ENCODE measurements around the gene ZBED5.

DNA sequence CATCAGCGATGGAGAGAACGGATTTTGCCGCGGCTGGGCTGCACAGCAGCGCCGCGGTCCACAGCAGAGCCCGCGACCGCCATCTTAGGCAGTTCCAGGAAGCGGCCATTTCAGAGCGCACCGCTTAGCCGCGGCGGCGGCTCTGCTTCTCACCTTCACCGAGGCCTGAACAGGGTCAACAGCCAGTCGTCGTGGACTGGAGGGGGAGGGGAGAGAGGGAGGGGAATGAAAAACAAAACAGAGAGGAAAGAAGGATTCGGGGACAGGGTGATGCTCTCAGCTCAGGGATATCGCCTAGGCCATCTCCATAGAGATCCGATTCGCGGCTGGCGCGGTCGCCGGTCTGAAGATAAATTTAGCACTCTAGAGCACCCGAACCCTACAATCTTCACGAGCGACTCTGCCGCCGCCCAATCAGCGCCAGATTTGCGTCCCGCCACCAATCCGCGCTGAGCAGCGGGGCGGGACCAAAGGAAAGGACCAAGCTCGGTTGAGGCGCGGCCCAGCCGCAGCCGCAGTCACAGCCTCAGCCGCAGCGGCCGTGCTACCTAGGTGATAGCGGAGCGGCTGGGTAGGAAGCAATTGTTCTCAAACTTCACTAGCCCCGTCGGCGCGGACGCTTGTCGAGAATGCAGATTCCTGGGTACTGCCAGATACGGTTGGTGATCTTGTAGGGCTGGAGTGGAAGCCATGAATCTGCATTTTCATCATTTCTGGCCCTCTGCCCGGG, at the start of gene ZBED5:
- TF ChIP-seq MXI1 (conservative IDR thresholded peaks at IDR 0.05; ENCODE audit: poor library complexity, severe bottlenecking) (peak; percentile 47), EZH2 (IDR thresholded peaks at IDR 0.05; ENCODE audit: borderline replicate concordance, insufficient read depth, low read length, poor library complexity, severe bottlenecking) (no peak), POLR2AphosphoS5 (IDR thresholded peaks at IDR 0.05) (peak; percentile 97), TAF1 (IDR thresholded peaks at IDR 0.05; ENCODE audit: low read depth) (peak; percentile 97), RAD21 (conservative IDR thresholded peaks at IDR 0.05) (peak; percentile 8), SMC3 (conservative IDR thresholded peaks at IDR 0.05; ENCODE audit: poor library complexity) (peak; percentile 28), EP300 (conservative IDR thresholded peaks at IDR 0.05; ENCODE audit: poor library complexity, severe bottlenecking) (peak; percentile 55)
- TF ChIP-seq, protein P1, sequence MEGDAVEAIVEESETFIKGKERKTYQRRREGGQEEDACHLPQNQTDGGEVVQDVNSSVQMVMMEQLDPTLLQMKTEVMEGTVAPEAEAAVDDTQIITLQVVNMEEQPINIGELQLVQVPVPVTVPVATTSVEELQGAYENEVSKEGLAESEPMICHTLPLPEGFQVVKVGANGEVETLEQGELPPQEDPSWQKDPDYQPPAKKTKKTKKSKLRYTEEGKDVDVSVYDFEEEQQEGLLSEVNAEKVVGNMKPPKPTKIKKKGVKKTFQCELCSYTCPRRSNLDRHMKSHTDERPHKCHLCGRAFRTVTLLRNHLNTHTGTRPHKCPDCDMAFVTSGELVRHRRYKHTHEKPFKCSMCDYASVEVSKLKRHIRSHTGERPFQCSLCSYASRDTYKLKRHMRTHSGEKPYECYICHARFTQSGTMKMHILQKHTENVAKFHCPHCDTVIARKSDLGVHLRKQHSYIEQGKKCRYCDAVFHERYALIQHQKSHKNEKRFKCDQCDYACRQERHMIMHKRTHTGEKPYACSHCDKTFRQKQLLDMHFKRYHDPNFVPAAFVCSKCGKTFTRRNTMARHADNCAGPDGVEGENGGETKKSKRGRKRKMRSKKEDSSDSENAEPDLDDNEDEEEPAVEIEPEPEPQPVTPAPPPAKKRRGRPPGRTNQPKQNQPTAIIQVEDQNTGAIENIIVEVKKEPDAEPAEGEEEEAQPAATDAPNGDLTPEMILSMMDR (IDR thresholded peaks at IDR 0.05; ENCODE audit: poor library complexity, severe bottlenecking), result peak; percentile 47
- TF ChIP-seq, protein P2, sequence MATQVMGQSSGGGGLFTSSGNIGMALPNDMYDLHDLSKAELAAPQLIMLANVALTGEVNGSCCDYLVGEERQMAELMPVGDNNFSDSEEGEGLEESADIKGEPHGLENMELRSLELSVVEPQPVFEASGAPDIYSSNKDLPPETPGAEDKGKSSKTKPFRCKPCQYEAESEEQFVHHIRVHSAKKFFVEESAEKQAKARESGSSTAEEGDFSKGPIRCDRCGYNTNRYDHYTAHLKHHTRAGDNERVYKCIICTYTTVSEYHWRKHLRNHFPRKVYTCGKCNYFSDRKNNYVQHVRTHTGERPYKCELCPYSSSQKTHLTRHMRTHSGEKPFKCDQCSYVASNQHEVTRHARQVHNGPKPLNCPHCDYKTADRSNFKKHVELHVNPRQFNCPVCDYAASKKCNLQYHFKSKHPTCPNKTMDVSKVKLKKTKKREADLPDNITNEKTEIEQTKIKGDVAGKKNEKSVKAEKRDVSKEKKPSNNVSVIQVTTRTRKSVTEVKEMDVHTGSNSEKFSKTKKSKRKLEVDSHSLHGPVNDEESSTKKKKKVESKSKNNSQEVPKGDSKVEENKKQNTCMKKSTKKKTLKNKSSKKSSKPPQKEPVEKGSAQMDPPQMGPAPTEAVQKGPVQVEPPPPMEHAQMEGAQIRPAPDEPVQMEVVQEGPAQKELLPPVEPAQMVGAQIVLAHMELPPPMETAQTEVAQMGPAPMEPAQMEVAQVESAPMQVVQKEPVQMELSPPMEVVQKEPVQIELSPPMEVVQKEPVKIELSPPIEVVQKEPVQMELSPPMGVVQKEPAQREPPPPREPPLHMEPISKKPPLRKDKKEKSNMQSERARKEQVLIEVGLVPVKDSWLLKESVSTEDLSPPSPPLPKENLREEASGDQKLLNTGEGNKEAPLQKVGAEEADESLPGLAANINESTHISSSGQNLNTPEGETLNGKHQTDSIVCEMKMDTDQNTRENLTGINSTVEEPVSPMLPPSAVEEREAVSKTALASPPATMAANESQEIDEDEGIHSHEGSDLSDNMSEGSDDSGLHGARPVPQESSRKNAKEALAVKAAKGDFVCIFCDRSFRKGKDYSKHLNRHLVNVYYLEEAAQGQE (IDR thresholded peaks at IDR 0.05; ENCODE audit: borderline replicate concordance), result peak; percentile 96

Measured in neural cell (in vitro differentiated cells).